Activated T-cell treated with anti-CD3 and anti-CD28 coated beads for 4 hours (primary cell): Measurements from ENCODE around the gene GFRA4.

Experiments
- DNase-seq: peaks from one replicate; pipeline ENCODE4 v3.0.0-alpha.2; 2020

The GFRA4 gene

DNA sequence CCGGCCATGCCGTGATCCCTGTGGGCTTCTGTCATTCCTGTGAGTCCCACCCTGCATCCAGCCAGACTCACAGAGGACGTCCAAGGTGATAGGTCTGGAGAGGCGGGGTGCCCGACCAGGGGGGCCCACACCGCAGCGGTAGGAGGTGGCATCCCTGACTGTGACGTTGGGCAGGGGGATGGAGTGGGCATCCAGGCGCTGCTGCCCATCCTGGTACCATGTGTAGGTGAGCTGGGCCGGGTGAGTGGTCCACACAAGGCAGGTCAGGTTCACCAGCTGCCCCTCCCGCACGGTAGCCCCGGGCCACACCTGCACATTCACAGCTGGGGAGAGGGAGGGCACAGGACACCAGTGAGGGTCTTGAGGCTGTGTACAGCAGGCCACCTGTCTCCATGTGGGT lies 30.2 kb upstream of the GFRA4 start:
- no peak for DNase-seq

DNA sequence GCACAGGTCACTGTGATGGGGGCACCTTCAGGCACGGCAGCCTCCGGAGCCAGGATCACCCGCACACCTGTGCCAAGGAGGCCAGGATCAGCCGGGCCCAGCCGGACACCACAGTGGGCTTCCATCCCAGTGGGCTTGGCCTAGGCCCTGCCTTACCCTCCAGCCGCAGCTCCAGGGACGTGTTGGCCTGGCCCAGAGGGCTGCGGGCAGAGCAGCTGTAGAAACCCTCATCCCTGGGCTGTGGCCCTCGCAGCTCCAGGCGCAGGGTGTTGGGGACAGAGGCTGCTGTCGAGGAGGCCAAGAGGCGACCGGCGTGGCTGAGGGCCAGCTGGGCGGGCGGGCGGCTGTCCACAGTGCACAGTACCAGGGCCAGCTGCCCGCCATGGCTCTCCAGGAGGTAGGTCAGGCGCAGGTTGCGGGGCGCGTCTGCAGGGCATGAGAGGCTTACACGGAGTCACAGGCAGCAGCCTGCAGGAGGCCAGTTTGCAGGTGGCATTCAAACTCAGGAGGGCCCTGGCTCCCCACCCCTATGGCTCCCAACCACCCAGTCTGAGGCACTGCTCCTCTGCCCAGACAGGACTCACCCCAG lies 29.6 kb upstream of the GFRA4 start:
- DNase-seq, result no peak

GRCh38 chr20:3691897-3692296 lies 28.7 kb upstream of the GFRA4 start:
- DNase-seq, result no peak

GRCh38 chr20:3691306-3691705 lies 28.1 kb upstream of the GFRA4 start:
- DNase-seq, result no peak

DNA sequence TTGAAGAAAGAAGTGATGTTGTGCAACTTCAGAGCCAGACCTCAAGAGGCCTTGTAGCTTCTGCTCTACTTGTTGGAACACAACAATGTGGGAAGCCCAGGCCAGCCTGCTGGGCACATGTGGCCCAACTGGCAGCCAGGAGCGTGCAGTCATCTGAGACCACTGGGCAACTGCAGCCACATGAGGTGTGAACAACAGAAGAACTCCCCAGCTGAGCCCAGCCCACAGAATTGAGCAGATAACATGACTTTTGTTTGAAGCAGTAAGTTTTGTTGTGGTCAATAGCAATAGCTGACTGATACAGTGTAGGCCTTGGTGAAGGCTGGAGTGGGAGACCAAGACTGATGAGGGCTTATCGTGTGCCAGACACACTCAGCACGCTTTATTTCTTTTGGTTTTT lies 27.2 kb upstream of the GFRA4 start:
- DNase-seq, result no peak

GRCh38 chr20:3689978-3690377 lies 26.8 kb upstream of the GFRA4 start:
- DNase-seq, result no peak

- DNase-seq, result no peak
These were observed 24.5 kb upstream of the GFRA4 start for GRCh38 chr20:3687655-3688054.

- no peak for DNase-seq
These were observed 23.7 kb upstream of the GFRA4 start for GRCh38 chr20:3686867-3687321.

DNA sequence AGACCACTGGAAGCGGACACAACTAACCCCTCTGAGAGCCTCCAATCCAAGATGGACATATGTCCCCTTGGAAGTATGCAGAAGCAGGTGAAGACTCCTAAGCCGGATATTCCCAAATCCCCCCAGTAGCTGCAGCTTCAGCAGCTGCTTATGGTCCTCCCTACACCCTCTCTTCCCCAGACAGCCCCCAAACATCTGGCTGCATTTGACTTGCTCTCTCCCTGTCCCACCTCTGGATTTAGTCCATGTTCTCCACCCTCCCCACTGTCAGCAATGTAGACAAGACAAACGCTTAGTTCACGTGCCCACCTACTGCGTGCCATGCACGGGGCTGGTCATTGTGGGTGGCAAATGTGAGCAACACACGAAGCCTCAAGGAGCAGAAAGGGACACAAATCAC lies 23.2 kb upstream of the GFRA4 start:
- DNase-seq, result no peak

GRCh38 chr20:3685341-3685740 lies 22.1 kb upstream of the GFRA4 start:
- DNase-seq, result no peak

DNA sequence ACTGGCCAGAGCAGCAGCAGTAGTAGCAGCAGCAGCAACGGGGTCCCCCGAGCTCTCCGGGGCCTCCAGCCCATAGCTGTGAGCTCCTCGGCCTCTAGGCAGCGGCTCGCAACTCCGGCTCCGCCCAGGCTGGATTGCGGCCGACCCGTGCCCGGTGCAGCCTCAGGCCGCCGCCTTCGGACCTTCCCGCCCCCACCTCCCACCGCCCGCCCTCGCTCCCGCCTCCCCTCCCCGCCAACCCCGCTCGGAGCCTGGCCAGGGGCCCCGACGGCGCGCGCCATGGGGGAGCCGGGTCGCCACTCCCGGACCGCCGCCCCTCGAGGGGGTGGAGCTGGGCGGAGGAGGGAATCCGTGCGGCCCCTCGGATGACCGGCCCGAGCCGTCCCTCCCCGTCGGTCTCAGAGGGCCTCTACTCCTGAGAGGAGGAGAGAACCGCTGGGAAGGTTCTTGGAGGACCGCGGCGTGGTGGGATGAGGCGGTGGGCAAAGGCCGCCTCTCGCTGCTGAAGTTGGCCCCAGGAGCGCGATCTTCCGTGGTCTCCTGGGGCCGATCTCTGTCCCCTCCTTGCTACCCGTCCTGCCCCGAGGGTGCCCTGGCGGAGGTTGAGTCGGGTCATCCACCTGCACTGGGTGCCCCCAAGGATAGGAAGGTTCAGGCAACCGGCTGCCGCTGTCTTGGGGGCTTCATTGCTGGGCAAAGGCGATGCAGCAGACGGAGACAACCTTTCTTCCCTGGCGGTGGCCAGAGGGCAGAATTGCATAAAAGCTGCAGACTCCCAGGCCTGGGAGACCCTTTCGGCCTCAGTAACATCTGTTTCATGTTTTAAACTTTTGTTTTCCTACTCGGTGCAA lies 19.0 kb upstream of the GFRA4 start, which contains the start of gene ADAM33:
TSS of gene ADAM33 (minus strand) at position 80 of the 851 bp plus-strand sequence. CDS start at position 74, 6 bp downstream.
- DNase-seq, result no peak

GRCh38 chr20:3681352-3681930 lies 18.2 kb upstream of the GFRA4 start:
- DNase-seq, result no peak

DNA sequence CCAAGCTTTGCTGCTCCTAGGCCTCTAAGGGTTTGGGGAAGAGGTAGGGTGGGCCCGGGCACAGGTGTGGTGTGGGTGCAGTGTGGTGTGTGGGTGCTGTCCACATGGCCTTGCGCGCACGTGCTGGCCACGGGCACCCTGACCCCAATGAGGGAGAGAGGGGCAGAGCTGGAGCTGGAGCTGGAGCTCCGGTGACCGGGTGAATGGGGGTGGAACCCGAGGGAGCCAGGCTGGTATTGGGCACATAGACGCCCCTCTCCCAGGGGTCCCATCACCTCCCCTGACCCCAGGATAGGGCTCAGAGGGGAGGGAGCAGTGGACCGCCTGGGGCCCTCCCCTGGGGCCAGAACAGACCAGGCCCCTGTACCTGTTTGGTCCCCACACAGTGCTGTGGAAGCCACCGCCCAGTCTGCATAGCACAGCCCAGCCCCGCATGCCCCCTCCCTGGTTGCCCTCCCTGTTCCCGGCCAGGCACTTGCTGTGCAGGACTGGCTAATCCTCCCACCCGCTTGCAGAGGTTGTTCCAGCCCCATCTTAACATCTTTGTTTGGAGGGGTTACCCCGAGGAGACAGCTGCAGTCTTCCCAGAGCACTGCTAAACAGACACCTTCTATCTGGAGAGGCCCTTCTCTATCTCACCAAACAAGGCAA lies 17.6 kb upstream of the GFRA4 start:
- DNase-seq, result no peak

- DNase-seq, result no peak
These were observed 16.8 kb upstream of the GFRA4 start for GRCh38 chr20:3679749-3680700.

DNA sequence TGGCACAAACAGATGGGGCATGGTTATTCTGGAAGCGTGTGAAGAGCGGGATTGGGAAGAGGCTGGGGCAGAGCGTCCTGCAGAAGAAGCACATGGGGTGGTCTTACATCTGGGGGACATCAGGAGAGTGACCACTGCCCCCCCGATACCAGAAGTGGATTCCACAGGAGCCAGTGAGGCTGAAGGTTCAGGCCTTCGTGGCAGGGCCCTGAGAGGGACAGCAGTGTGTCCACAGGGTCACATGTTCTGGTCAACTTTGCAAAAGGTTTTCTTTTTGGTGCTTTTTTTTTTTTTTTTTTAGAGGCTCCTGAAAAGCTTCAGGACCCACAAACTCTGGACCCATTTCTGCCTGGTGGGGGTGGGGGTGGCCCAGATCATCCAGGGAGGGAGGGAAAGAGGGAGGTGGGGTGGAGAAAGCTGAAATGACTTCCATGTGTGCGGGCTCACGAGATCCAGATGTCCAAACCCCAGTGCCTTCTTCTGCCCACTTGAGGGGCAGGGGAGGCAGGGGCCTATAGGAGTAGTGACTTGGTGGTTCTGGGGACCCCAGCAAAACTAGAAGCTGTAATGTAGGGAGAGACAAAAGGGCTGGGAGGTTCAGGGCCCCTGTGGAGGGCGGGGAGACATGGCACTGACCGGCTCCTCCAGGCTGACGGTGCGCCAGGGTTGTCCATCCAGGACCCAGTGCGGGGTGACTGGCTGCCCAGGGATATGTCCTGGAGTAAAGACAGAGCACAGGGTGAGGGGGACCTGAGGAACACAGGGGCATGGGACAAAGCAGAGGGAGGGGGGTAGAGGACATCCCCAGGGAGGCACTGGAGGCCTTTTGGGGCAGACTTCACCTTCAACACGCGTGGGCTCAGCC lies 15.9 kb upstream of the GFRA4 start:
- no peak for DNase-seq

DNA sequence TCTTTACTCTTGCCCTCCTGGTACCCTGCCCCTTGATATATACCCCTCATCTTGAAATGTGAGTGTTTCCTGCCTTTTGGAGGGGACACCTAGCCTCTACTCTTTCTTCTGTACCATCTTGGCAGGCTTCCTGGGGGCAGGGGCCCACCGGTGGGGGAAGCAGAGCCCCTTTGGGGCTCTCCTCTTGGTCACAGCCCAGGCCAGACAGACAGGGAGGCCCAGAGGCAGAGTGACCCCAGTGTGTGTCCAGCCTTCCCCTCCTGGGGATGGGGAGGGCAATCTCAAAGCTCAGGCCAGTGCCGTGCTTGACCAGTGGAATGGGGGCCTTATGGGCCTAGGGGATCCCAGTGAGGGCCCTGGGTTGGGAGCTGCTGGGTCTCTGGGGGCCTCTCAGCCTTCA lies 15.0 kb upstream of the GFRA4 start:
- no peak for DNase-seq

DNA sequence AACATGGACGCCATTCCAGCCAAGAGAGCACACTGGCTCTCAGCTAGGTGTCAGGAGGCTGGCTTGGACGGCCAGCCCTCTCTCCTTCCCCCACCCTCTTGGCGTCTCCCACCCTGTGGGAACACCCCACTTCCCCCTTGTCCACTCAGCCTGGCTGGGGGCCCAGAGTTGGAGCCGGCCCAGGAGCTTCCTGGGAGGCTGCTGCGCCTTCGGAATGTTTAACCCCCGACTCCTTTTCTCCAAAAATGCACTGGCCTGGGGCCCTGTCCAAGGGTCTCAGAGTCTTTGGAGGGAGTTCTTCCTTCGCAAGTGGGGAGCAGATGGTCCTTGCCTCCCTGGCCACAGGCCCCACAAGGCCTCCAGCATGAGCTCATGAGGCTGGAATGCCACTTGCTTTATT lies 14.5 kb upstream of the GFRA4 start:
- no peak for DNase-seq

DNA sequence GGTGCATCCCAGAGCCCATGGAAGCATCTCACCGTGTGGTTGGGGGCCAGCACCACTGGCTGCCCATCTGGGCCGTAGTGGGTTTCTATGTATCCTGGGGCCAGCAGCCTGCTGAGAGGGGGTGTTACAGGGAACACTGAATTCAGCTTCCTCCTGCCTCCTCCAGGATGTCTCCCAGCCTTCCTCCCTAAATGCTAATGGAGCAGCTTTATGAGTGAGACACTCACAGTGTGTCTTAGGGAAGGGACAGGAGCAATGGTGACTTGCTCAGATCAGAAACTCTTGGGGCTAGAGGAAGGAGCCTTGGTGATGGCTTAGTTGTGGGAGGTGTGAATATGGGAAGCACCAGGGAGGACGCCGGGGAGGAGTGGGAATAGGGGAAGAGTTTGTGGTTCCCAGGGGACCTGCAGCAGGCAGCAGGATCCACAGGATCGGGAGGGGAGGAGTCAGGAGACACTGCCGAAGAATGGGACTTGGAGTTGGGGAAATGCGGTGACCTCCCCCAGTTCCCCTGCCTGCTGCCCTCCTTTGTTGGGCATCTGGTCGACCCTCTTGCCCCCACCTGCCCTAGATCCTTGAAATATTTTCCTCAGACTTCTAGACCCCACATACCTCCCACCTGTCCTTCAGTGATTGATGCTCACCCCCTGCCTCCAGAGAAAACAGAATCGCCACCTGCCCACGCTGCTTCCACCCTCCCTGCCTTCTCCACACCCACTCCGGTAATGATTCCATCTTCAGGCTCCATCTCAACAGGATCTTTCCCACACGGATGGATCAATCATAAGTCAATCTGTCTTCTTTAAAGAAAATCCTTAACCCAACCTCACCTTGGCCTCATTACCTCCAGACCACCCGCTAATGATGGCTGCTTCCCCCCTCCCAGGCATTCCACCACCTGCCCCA lies 12.0 kb upstream of the GFRA4 start:
- no peak for DNase-seq

- DNase-seq, result no peak
These were observed 11.2 kb upstream of the GFRA4 start for GRCh38 chr20:3674447-3674846.
